KMS-11 (cell line): ENCODE measurements around the gene STIM1.

Source experiments
- H2AFZ ChIP-seq: fragments of 200-600 bp; sonication (generic); 2 replicates; pipeline ENCODE4 v1.6.1; 2016; ENCODE audit warnings: antibody characterized with exemption, mixed run types, low read depth
- H3K27ac ChIP-seq: fragments of 200-600 bp; sonication (generic); 2 replicates; pipeline ENCODE4 v1.6.1; 2016; ENCODE audit warnings: mild to moderate bottlenecking, mixed run types
- H3K27me3 ChIP-seq: fragments of 200-600 bp; sonication (generic); 2 replicates; pipeline ENCODE4 v1.6.1; 2017; ENCODE audit warnings: mild to moderate bottlenecking, low read depth, mixed run types, moderate library complexity; ENCODE audit not compliant: insufficient read depth
- H3K36me3 ChIP-seq: fragments of 200-600 bp; sonication (generic); 2 replicates; pipeline ENCODE4 v1.6.1; 2017; ENCODE audit warnings: mild to moderate bottlenecking, mixed run types; ENCODE audit not compliant: insufficient read depth
- H3K4me1 ChIP-seq: fragments of 200-600 bp; sonication (generic); 2 replicates; pipeline ENCODE4 v1.6.1; 2016; ENCODE audit warnings: mild to moderate bottlenecking, low read depth, mixed run types; ENCODE audit not compliant: poor library complexity, severe bottlenecking
- H3K4me2 ChIP-seq: fragments of 200-600 bp; sonication (generic); 2 replicates; pipeline ENCODE4 v1.7.0; 2016; ENCODE audit warnings: mild to moderate bottlenecking, mixed run types
- H3K4me3 ChIP-seq: fragments of 200-600 bp; sonication (generic); IDR thresholded peaks from 2 replicates; pipeline ENCODE4 v1.6.1; 2017; ENCODE audit warnings: low read depth, low read length, mixed read lengths; ENCODE audit not compliant: insufficient read depth
- H3K79me2 ChIP-seq: fragments of 200-600 bp; sonication (generic); 2 replicates; pipeline ENCODE4 v1.6.1; 2016; ENCODE audit warnings: low read depth, mixed run types; ENCODE audit not compliant: insufficient read depth
- H3K9ac ChIP-seq: fragments of 200-600 bp; sonication (generic); 2 replicates; pipeline ENCODE4 v1.6.1; 2016; ENCODE audit warnings: mild to moderate bottlenecking, mixed run types
- H4K20me1 ChIP-seq: fragments of 200-600 bp; sonication (generic); 2 replicates; pipeline ENCODE4 v1.6.1; 2016; ENCODE audit warnings: mild to moderate bottlenecking, mixed run types; ENCODE audit not compliant: insufficient read depth
- CTCF ChIP-seq: fragments of 200-600 bp; sonication (generic); conservative IDR thresholded peaks from 2 replicates; pipeline ENCODE4 v1.6.1; 2017; ENCODE audit warnings: low read depth, mild to moderate bottlenecking, antibody characterized with exemption, low read length, moderate library complexity, mixed read lengths

The STIM1 gene

GRCh38 chr11:3957437-3957836 is 102.0 kb downstream of the STIM1 start:
- Histone ChIP-seq H3K79me2 (no peaks in the 10 kb centered on the region), H3K4me1 (peaks cover 41% of the 10 kb centered on the region), H3K27me3 (no peaks in the 10 kb centered on the region)

GRCh38 chr11:3958281-3958680 is 102.8 kb downstream of the STIM1 start:
- Histone ChIP-seq H3K9ac (no peak overlapping the region), H2AFZ (no peak overlapping the region), H3K4me2 (no peak overlapping the region), H3K4me1 (peaks cover 33% of the 10 kb centered on the region), H3K36me3 (no peaks in the 10 kb centered on the region), H3K79me2 (no peaks in the 10 kb centered on the region), H3K27ac (no peak overlapping the region), H3K27me3 (no peaks in the 10 kb centered on the region), H3K4me3 (no peak overlapping the region), H4K20me1 (no peaks in the 10 kb centered on the region)
- no peak for TF ChIP-seq CTCF

More at GRCh38 chr11:3957437-3957836, 102.0 kb downstream of the STIM1 start:
- Histone ChIP-seq H3K4me2 (no peak overlapping the region), H2AFZ (no peak overlapping the region), H3K27ac (no peak overlapping the region), H3K4me3 (no peak overlapping the region), H3K9ac (no peak overlapping the region), H3K36me3 (no peaks in the 10 kb centered on the region), H4K20me1 (no peaks in the 10 kb centered on the region)
- no peak for TF ChIP-seq CTCF

DNA sequence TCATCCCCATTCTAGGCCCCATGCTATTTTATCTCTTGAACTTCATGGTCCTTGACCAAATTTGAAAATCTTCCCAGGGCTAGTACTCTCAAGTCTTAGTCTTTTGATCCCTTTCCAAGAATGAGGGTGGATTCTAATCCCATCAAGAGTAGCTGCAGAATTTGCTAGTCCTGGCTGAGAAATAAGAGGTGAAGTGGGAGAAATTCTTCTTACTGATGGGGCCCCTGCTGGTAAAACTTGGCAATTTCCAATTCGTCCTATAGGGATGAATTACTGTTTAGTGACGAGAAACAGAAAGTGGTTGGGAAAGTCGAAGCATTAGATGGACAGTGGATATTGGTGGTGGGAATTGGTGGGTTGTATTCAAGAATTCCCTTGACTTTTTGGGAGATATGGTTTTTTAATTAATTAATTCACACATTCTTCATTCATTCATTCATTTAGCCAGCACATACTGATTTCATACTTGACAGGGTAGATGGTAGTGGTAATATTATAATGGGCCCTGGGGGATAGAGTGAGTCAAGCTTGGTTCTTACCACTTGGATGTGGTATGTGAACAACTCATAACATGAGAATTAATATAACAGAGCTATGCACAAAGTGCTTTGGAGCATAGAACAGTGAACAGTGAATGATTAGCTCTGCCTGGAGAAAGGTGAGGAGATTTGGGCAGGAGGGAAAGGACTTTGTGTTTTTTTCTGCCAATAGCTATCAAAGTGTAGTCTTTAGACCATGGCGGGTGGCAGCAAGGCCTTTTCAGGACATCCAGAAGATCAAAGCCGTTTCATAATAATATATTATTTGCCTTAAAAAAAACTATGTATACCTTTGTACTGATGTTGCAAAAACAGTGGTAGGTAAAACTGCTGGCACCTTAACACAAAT is 103.8 kb downstream of the STIM1 start:
- no peaks in the 10 kb centered on the region for H3K27me3 ChIP-seq
- no peak overlapping the region for H3K9ac ChIP-seq
- no peaks in the 10 kb centered on the region; the same call in 1 of the 2 replicates for H3K79me2 ChIP-seq
- peaks cover 26% of the 10 kb centered on the region for H3K4me1 ChIP-seq
- H3K4me3 ChIP-seq, result no peak overlapping the region
- no peak overlapping the region for H3K4me2 ChIP-seq
- no peak overlapping the region for H3K27ac ChIP-seq
- no peak overlapping the region for H2AFZ ChIP-seq
- no peaks in the 10 kb centered on the region for H4K20me1 ChIP-seq
- peak; percentile 16; the same call in 1 of the 2 replicates for TF ChIP-seq CTCF
- H3K36me3 ChIP-seq, result no peaks in the 10 kb centered on the region

- peaks cover 20% of the 10 kb centered on the region for H3K4me1 ChIP-seq
- H2AFZ ChIP-seq, result no peak overlapping the region
- H3K27me3 ChIP-seq, result no peaks in the 10 kb centered on the region
- H3K4me3 ChIP-seq, result no peak overlapping the region
- no peaks in the 10 kb centered on the region; the same call in 1 of the 2 replicates for H3K79me2 ChIP-seq
- TF ChIP-seq CTCF, result no peak
- no peaks in the 10 kb centered on the region for H3K36me3 ChIP-seq
- H3K4me2 ChIP-seq, result no peak overlapping the region
- no peaks in the 10 kb centered on the region for H4K20me1 ChIP-seq
- H3K27ac ChIP-seq, result no peak overlapping the region
- no peak overlapping the region for H3K9ac ChIP-seq
Measured at GRCh38 chr11:3959903-3960265, 104.4 kb downstream of the STIM1 start.
